GM21423 (cell line): ENCODE results near the gene ERH.
"Not testable (repeated sequence)": the region's sequence is repeated elsewhere in the genome, so short reads cannot be mapped to it uniquely, and the experiment has no call there.

ENCODE experiments used
- ATAC-seq: cut with Tn5 transposase; IDR thresholded peaks from one replicate; pipeline ENCODE4 v1.9.1; 2021; ENCODE audit warnings: mild to moderate bottlenecking, moderate library complexity; ENCODE audit not compliant: unreplicated experiment

Gene ERH

DNA sequence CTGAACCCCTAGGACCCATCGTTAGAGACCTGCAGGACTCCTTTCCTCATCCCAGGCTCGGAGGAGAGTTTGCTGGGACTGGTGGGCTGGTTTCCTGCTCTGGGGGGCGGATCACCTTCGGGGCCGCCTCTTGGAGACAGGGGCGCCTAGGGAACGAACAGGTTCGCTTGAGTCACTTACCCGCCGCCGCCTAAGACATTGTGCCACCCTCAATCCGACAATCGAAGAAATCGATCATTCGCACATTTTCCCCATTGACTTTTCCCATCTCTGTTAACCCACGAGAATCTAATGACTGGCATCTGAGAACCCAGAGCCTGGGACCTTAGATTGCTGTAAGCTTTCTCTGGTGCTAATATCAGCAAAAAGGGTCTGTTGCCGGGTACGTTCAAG is 715 bp upstream of the ERH start:
- no peak for ATAC-seq

DNA sequence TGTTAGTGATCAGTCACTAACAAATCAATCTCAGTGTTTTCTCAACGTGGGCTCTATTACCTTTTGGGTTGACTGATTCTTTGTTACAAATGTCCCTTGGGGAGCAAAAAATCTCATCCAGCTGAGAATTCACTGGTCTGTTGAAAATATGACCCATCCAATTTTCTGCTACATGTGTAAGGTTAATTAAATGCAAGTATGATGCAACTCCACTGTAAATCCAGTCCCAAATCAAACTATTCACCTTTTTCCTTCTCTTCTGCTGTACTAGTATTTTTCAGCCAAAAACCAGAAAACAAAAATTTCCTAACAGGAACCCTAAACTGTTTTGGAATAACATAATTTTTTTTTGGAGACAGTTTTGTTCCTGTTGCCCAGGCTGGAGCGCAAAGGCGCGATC is 2.2 kb downstream of the ERH start:
- no peak for ATAC-seq

DNA sequence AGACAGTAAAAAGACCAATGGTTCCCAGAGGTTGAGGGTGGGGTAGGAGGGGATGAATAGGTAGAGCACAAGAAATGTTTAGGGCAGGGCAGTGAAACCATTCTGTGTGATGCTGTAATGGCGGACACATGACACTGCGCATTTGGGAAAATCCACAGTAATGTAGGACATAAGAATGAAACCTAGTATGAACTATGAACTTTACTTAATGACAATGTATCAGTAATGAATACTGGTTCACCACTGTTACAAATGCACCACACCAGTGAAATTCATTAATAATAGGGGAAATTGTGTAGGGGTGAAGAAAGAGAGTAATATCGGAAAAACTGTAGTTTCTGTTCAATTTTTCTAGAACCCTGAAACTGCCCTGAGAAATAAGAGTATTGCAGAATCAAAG is 5.6 kb downstream of the ERH start:
- ATAC-seq: no peak

DNA sequence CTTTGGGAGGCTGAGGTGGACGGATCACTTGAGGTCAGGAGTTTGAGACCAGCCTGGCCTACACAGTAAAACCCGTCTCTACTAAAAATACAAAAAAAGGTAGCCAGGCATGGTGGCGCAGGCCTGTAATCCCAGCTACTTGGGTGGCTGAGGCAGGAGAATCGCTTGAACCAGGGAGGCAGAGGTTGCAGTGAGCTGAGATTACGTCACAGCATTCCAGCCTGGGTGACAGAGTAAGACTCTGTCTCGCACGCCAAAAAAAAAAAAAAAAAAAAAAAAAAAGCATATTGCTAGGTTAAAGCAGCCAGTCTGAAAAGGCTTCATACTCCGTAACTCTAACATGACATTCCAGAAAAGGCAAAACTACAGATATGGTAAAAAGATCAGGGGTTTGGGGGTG is 6.7 kb downstream of the ERH start:
- ATAC-seq: not testable (repeated sequence)

DNA sequence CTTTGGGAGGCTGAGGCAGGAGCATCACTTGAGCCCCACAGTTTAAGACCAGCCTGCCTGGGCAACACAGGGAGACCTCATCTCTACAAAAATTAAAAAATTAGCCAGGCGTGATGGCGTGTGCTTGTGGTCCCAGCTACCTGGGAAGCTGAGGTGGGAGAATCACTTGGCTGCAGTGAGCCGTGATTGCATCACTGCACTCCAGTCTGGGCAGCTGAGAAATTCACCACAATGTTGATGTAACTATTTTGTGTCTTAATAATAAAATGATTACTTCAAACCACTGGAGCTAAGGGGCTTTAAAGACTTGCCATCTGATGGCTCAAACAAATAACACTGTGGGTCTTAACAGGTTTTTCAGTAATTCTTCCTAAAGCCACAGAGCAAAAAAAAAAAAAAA is 10.8 kb downstream of the ERH start:
- no peak for ATAC-seq

DNA sequence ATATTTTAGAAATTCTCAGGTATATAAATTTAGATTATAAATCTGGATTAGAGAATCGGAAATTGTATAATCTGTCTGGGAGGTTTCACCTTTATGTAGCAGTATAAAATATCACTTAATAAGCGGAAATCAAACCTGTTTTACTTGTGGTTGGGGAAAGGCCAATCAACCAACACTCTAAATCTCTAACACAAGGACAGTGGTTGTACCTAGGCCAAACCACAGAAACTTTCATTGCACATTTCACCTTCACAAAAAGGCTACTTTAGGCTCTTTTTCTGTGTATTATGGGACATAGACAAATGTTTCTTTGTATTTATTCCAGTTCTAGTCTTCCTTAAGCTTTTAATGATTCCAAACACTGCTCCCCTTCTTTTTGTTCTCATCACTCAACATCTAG is 19.8 kb downstream of the ERH start:
- no peak for ATAC-seq

DNA sequence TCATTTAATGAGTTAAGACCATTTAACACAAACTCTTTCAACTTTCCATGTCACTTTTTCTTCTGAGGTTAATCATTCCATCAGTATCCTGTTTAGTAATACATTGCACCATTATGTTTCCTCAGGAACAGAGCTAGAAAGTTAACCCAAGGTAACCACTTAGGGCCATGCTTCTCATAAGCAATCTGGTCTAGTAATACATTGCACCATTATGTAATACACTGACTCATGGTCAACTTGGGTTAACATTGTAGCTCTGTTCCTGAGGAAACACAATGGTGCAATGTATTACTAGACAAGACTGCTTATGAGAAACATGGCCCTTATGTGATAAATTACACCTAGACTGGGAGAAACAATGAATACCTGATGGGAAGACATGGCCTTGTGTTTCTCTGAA is 21.7 kb downstream of the ERH start:
- no peak for ATAC-seq

DNA sequence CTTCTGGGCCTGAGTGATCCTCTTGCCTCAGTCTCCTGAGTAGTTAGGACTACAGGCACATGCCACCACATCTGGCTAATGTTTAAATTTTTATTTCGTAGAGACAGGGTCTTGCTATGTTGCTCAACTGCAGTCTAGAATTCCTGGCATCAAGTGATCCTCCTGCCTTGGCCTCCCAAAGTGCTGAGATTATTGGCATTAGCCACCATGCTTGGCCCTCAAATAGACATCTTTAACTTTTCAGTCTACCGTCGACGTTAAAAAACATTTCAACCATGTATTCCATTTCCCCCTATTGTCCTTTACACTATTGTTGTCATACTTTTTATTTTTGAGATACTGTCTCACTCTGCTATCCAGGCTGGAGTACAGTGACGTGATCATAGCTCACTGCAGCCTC is 22.4 kb downstream of the ERH start:
- ATAC-seq: no peak

DNA sequence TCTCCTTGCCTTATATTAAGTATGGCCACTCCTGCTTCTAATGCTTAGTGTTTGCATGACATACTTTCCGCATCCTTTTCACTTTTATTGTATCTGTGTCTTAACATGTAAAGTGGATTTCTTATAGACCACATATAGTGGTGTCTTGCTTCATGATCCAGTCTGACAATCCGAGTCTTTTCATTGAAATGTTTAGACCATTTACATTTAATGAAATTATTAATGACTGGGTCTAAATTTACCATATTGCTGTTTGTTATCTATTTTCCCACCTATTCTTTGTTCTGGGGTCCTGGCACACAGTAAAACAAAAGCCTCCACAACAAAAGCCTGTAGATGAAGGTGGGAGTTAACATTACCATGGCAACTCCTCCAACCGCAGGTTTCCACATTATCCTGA is 22.9 kb downstream of the ERH start:
- ATAC-seq: no peak

DNA sequence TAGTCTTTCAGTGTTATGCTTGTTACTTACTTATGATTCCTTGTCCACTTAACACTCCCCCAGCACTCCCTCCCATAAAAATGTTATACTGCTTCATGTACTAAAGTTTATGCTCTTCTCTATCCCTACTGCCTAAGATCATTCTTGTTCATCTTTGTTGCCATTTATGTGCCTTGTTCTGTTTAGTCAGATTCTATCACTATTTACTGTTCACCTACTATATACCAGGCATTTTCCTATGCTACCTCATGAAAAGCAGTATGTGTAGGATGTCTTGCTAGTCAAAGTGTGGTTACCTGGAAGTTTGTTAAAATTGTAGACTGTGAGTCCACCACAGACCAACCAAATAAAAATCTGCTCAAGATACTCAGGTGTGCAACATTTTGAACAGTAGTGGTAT is 23.9 kb downstream of the ERH start:
- no peak for ATAC-seq

DNA sequence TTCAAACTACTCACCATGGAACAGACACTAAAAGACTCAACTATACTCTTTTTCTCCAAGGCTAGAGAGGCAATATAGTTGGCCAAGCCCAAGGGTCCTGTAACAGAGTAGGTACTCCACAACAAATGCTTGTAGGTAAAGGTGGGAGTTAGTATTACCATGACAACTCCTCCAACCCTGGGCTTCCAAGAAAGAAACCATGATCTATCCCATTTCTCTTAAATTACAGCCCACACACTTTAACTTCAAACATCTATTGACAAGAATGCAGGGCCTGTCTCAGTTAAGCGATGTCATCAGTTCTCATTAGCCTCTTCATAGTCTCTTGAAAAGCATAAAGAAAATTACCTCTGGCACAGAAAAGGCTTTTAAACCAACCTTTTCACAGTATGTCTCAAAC is 25.0 kb downstream of the ERH start:
- ATAC-seq: no peak

DNA sequence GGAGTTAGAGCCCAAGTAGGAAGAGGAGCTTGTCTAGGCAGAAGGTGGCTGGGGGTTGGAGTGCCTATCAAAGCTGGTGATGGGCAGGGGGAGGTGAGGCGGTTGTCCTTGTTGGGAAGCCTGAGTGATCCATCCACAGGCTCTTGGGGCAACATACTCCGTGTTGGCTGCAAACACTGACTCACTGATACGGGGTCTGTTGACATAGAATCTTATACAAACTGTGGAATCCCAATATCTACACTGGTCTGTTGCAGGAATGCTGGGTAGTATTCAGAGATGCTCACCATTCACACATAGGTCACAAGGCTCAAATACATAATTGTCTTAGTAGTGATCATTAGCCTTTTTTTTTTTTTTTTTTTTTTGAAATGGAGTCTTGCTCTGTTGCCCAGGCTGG is 26.0 kb downstream of the ERH start:
- no peak for ATAC-seq

DNA sequence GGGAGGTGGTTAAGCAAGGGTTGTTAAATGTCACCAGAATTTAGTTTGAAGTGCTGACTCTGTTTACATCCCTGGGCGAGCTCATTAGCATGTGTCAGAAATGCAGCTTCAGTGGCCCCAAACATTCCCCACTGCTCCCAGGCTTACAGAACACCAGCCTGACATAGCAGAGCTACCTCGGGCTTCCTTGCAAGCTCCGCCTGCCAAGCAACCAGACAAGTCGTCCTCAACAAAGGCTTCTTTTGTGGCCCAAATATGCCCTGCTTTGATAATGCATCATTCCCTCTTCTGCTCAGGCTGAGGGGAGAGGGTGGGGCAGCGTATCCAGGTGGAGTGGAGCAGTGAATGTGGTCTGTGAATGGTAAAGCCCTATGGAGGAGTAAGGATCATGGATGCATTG is 28.0 kb downstream of the ERH start:
- no peak for ATAC-seq

DNA sequence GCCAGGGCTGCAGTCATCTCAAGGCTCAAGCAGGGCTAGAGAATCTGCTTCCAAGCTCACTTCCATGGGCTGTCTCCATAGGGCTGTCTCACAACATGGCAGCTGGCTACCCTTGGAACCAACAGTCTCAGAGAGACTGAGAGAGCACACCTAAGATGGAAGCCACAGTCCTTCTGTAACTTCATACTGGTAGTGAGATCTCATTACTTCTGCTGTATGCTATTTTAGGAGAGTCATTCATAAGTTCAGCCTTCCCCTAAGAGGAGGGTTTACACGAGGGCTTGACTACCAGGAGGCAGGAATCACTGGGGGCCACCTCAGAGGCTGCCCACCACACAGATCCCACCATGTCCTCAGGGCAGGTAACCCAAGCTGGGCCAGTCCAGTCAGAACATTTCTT is 29.7 kb downstream of the ERH start:
- no peak for ATAC-seq

DNA sequence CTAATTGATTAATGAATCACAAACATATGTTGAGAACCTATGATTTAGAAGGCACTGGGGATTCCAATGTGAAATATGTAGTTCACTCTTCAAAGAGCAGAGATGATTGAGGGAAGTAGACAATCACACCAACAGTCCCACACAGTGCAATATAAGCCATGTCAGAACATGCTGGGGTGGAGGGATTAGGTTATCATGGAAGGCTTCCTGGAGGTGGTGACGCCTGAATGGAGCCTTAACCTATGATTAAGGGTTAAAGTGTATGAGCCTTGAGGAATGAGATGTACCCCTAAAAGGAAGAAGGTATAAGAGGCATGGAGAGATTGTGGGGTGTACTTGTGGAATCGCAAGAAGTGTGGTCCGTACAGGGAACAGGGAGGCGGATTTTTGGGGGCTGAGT is 31.3 kb downstream of the ERH start:
- ATAC-seq: no peak

DNA sequence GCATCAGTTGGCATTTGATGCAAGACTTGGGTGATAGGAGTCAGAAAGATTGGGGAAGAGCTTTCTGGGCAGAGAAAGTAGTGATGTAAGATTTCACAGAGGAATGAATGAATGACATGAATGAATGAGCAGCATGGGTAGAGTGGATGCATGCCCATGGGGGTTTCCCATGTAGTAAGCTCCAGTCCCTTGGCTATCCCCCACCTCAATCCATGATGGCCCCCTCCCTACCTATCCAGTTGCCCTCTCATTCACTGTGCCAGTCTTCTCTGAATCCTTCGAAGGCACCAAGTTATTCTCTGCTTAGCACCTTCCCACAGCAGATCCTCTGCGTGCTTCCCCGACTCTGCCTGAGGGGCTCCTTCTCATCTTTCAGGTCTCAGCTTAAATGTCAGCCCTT is 32.0 kb downstream of the ERH start:
- ATAC-seq: no peak

DNA sequence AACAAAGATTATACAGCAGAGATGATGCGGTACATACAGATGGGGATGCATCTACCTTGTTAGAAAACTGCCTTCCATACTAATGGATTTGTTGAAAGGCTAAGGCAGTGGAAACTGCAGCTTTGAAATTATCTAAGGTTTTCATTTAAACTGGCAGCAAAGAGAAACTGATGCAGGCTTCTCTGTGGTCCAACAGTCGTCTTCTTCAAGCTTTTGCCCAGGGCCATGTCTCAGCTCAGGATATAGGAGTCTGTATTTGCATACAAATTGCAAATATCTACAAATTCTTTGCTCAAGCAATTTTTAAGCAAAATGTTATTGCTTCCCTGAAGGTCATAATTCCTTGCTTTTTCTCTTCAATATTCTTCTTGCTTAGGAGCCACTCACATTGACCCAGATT is 33.7 kb downstream of the ERH start:
- ATAC-seq: no peak

DNA sequence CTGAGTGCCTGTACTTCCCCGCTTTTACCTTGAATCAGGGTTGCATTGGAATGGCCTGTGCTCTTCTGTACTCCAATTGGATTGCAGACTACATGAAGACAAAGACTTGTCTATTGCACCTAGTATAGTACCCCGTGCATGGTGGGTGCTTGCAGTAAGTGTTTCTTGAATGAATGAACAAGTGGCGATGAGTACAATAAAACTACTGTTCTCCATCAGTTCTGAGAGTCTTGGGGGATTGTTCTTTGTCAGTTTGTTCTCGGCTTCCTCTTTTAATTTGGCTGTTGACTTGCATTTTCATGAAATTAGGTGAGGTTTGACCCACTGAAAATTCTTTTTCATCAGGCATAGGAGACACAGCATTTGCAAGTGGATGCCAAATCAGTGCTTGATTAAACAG is 34.1 kb downstream of the ERH start:
- ATAC-seq: no peak

DNA sequence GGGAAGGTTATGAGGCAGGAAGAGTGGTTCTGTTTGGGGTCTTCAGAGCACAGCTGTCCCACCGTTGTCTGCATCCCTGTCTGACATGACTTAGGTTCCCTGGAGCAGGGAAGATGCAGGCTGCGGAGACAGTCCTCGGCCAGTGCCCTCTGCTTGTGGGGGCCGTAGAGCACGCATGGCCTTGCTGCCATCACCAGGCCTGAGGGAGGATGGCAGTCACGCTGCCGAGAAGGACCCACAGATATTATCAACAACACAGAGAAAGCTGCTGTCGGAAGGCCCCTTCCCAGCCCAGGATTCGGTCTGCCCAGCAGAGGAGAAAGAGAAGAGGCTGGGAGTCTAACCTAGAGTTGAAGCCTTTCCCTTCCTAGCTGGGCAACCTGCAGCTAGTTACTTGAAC is 35.0 kb downstream of the ERH start:
- ATAC-seq: no peak

DNA sequence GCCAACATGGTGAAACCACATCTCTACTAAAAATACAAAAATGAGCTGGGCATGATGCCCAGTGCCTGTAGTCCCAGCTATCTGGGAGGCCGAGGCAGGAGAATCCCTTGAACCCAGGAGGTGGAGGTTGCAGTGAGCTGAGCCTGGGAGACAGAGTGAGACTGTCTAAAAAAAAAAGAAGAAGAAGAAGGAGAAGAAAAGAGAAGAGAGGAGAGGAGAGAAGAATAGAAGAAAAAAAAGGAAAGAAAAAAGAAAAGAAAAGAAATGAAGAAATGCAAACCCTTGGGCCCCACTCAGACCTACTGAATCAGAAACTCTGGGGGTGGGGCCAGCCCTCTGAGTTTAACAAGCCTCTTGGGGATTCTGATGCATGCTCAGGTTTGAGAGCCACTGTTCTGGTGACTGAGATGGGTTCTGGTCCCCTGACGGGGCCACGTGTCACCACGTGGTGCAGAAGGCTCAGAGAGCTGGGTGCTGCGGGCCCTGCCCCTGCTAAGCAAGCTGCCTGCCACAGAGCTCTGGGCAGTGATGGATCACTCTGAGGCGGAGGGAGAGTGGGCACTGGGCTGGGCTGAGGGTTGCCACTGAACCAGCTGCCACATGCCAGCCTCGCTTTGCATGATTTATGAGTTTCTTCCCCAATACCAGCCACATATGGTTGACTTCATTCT is 37.5 kb downstream of the ERH start:
- no peak for ATAC-seq

DNA sequence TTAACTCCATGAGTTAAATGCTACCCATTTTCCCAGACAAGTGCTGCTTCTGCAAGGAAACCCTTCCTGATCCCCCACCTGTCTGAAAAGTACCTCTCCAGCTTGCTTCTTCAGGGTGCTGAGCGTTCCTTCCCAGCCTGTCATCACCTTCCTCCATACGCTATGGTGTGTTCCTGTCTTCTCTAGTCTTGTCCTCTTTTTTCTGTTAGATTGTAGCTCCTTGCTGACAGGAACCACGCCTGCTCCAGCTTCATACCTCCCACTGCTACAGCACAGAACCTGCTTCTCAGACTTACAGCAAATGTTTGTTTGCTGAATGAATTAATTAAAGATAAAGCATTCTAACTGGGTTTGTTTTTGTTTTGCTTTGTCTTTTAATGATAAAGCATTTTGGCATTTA is 39.1 kb downstream of the ERH start:
- ATAC-seq: no peak

DNA sequence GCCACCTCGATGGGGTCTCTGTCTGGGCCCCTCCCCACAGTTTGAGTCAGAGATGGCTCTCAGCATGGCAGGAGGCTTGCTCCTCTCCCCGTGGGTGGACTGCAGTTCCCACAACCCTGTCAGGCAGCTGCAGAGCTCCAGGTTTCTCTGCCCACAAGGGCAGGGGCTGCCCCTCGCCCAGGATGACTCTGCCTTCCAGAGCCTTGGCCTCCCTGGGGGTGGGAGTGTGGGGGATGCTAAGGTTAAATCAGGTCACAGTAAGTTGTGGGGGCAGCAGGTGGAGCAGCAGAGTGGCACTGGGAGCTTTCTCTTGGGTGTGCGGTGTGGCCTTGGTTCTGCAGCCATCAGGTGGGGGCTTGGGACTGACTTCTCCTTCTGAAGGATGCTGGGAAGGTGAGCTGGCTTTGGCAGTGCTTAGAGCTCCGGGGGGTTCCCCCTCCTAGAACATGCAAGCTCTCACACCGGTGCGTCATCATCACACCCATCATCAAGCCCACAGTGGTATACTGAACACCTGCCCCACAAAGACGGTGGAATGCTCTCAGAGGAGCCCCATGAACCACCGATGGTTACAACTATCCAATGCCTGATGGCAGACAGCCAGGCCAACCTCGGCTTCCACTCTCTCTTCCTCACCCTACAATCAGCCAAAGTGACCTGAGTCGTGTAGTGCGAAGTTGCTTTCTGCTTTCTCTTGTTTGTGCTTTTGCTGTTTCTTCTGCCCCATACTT is 39.7 kb downstream of the ERH start:
- ATAC-seq: no peak
